ENCODE data around the gene BCL7A.
A peak's percentile ranks its signal among the peaks of the same experiment; 100 is the strongest.

The BCL7A gene

GRCh38 chr12:122061253-122061652 is 39.6 kb downstream of the BCL7A start:
- TF ChIP-seq REST (IDR thresholded peaks at IDR 0.05; ENCODE audit: insufficient read depth in 1 of 2, low read depth in 2 of 2, low read length in 2 of 2) (no peak), SIN3A (IDR thresholded peaks at IDR 0.05; ENCODE audit: borderline replicate concordance, insufficient read depth, low read length) (no peak), TAF1 (IDR thresholded peaks at IDR 0.05; ENCODE audit: borderline replicate concordance, insufficient read depth, low read length) (no peak), POLR2AphosphoS5 (IDR thresholded peaks at IDR 0.05; ENCODE audit: low read depth, low read length) (no peak), FOXP2 (optimal IDR thresholded peaks at IDR 0.05; ENCODE audit: borderline replicate concordance, extremely low read depth, extremely low read length, insufficient read depth) (no peak)

GRCh38 chr12:122062832-122063693 is 41.4 kb downstream of the BCL7A start:
- no peak; the same call in 1 of the 2 replicates for TF ChIP-seq TAF1 (IDR thresholded peaks at IDR 0.05; ENCODE audit: borderline replicate concordance, insufficient read depth, low read length)
- peak; percentile 51; the same call in 1 of the 2 replicates for TF ChIP-seq POLR2AphosphoS5 (IDR thresholded peaks at IDR 0.05; ENCODE audit: low read depth, low read length)
- TF ChIP-seq FOXP2 (optimal IDR thresholded peaks at IDR 0.05; ENCODE audit: borderline replicate concordance, extremely low read depth, extremely low read length, insufficient read depth), result peak; percentile 47
- TF ChIP-seq REST (IDR thresholded peaks at IDR 0.05; ENCODE audit: insufficient read depth in 1 of 2, low read depth in 2 of 2, low read length in 2 of 2), result no peak
- TF ChIP-seq SIN3A (IDR thresholded peaks at IDR 0.05; ENCODE audit: borderline replicate concordance, insufficient read depth, low read length), result peak; percentile 62; the same call in 1 of the 2 replicates

DNA sequence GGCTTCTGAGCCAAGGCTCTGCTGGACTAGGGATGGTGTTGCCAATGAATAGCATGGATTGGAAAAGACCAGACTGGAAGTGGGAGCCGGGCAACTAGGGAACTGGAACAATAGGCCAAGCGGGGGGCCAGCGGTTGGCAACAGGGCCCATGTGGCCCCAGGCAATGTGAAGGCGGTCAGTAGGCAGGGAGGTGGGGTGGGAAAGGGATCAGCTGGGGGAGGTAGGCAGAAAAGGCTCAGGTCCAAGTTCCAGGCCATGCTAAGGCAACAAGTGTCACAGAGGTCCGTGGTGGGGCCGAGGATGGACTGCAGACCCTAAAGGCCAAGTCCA is 42.0 kb downstream of the BCL7A start:
- TF ChIP-seq FOXP2 (optimal IDR thresholded peaks at IDR 0.05; ENCODE audit: borderline replicate concordance, extremely low read depth, extremely low read length, insufficient read depth) (no peak), TAF1 (IDR thresholded peaks at IDR 0.05; ENCODE audit: borderline replicate concordance, insufficient read depth, low read length) (no peak), POLR2AphosphoS5 (IDR thresholded peaks at IDR 0.05; ENCODE audit: low read depth, low read length) (no peak), SIN3A (IDR thresholded peaks at IDR 0.05; ENCODE audit: borderline replicate concordance, insufficient read depth, low read length) (no peak), REST (IDR thresholded peaks at IDR 0.05; ENCODE audit: insufficient read depth in 1 of 2, low read depth in 2 of 2, low read length in 2 of 2) (no peak)

- TF ChIP-seq POLR2AphosphoS5 (IDR thresholded peaks at IDR 0.05; ENCODE audit: low read depth, low read length) (peak; percentile 48), SIN3A (IDR thresholded peaks at IDR 0.05; ENCODE audit: borderline replicate concordance, insufficient read depth, low read length) (no peak), TAF1 (IDR thresholded peaks at IDR 0.05; ENCODE audit: borderline replicate concordance, insufficient read depth, low read length) (no peak), FOXP2 (optimal IDR thresholded peaks at IDR 0.05; ENCODE audit: borderline replicate concordance, extremely low read depth, extremely low read length, insufficient read depth) (no peak)
Measured at GRCh38 chr12:122064025-122064777, 42.5 kb downstream of the BCL7A start.

- peak in 1 of 2 experiments; percentile 44; a peak in 2 of 4 replicates for TF ChIP-seq REST (IDR thresholded peaks at IDR 0.05; ENCODE audit: insufficient read depth in 1 of 2, low read depth in 2 of 2, low read length in 2 of 2)
- no peak; the same call in 1 of the 2 replicates for TF ChIP-seq POLR2AphosphoS5 (IDR thresholded peaks at IDR 0.05; ENCODE audit: low read depth, low read length)
- 0 out of 2 replicates have a peak, but pooled peaks have one; percentile 55 for TF ChIP-seq TAF1 (IDR thresholded peaks at IDR 0.05; ENCODE audit: borderline replicate concordance, insufficient read depth, low read length)
- peak; percentile 98 for TF ChIP-seq FOXP2 (optimal IDR thresholded peaks at IDR 0.05; ENCODE audit: borderline replicate concordance, extremely low read depth, extremely low read length, insufficient read depth)
- 0 out of 2 replicates have a peak, but pooled peaks have one; percentile 74 for TF ChIP-seq SIN3A (IDR thresholded peaks at IDR 0.05; ENCODE audit: borderline replicate concordance, insufficient read depth, low read length)
Measured at GRCh38 chr12:122064780-122065588, 43.3 kb downstream of the BCL7A start.
